Raji (cell line): Measurements from ENCODE around the gene TAF8.
A peak's percentile ranks its signal among the peaks of the same experiment; 100 is the strongest.

ENCODE experiments used
- POLR2A ChIP-seq: IDR thresholded peaks from 2 replicates; pipeline ENCODE4 v1.6.1; 2011; ENCODE audit warnings: low read depth, low read length, control low read depth; ENCODE audit not compliant: insufficient read depth

Gene TAF8

DNA sequence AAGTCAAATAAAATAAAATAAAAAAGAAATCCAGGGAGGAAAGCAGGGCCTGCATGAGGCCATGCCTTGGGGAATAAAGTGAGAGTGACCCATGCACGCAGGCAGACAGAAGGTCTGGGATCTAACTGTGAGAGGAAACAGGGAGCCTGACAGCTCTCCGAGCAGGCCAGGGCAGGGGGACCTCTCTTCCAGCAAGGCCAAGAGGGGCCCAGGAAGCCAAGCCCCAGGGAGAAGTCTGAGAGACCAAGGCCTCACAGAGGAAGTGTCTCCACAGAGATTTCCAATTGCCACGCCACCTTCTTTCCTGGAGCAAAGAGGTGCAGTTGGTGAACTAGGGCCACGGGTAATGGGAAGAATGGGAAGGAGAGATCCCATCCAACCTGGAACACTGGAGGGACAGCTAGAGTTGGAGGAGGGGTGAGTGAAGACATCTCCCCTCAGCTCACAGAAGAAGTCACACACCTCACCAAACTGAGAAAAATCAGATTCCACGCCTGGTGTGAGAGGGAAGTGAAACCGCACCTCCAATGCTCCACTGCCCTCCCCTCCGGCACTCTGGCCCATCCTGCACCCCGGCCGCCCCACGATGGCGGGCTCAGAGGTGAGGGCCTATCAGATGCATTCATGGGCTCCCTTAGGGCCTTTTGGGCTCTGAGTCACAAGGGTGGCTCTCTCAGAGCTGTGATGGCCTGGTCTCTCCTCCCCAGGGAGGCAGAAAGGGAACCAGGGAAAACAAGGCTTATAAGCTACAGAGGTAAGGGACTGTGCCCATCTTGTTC is 25.1 kb upstream of the TAF8 start:
- TF ChIP-seq POLR2A = peak; percentile 74

DNA sequence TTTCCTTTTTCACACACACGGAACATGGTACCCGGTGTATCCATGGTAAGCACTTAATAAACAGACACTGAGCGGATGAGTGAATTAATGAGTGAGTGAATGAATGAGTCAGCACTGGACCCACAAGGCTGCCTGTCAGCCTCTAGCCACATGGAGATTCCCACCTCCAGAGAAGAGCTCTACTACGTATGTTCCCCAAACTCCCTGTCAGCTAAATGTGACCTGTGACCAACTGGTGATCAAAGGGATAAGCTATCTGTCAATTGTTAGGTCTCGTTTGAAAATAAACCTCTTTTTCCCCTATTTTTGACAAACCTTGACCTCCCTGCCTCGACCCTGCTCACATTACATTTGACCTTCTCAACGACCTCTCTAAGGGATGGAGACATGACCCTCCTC is 24.5 kb upstream of the TAF8 start:
- TF ChIP-seq POLR2A = no peak

DNA sequence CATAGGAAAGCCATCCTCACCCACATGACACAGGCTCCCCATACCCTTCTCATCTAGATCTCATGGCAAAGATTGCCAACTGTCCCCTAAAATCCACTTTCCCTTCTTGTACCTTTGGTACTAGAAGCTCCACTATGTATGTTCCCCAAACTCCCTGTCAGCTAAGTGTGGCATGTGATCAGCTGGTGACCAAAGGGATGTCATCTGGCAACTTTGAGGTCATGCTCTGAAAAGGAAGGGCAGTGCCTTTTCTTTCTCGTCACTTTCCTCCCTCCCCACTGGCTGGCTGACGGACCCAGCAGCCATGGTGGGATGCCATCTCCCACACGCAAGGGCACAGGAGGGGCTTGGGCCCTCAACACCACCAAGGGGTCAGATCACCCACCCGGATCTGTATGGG is 23.8 kb upstream of the TAF8 start:
- TF ChIP-seq POLR2A = no peak

DNA sequence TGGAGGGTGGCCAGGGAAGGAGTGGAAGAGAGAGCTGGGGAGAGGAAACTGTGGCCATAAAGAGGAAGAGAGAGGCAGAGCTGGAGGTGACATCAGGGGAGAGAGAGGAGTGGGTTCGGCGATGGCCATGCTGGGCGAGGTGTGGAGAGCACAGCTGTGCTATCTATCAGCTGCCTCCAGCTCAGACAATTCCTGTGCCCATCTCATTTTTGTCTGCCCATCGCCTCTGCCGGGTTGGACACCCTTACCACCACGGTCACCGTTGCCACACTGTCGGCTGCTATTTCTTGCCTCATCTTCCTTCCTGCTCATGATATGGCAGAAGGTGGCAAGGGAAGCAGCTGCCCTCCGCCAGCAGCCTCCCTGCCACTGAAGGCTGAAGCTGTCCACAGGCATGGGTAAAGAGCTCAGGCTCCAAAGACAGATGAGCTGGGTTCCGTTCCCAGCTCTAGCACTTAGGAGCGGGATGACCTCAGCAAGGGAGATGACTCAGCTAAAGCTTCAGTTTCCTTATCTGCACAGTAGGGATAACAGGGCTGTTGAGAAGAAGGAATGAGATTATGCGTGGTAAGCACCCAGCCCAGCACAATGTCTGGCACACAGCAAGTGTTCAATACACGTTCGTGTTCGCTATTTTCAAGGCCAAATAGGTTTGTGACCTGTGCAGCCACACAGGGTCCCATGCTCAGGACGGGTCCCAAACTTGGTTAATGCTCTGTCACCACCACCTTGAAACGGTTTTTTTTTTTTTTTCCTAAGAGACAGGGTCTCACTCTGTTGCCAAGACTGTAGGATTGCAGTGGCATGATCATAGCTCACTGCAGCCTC is 21.9 kb upstream of the TAF8 start:
- no peak for TF ChIP-seq POLR2A

DNA sequence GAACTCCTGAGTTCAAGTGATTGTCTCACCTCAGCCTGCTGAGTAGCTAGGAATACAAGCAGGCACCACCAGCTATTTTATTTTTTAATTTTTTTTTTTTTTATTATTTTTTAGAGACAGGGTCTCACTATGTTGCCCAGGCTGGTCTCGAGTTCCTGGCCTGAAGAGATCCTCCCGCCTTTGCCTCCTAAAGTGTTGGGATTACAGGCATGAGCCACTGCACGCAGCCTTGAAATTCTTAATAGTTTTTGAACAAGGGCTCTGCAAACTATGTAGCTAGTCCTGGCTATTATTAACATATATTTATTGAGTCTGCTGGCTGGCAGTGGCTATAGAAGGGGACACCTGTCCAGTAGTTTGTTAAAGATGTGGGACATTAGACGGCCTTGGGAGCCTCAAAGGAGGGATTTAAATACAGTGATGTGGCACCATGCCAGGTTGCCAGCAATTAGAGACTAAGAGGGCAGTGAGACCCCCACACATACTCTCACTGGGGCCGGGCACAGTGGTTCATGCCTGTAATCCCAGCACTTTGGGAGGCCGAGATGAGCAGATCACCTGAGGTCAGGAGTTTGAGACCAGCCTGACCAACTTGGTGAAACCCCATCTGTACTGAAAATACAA is 21.1 kb upstream of the TAF8 start:
- TF ChIP-seq POLR2A = no peak

DNA sequence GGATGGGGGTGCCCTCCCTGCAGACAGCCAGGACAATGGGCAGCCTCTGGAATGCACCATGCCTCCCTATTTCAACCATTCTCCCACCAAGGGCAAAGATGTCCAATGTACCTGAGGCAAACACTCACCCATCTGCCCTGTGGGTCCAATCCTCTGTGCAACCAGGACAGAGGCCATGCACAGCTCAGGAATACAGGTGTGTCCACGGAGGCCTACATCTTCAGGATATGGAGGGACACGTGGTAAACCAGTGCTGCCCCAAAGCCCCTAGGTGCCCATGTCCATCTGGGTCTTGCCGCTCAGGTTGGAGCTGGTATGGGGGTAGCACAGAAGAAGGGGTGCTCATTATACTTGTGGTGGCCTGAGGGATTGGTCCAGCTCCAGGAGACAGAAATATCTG is 20.4 kb upstream of the TAF8 start:
- no peak for TF ChIP-seq POLR2A

DNA sequence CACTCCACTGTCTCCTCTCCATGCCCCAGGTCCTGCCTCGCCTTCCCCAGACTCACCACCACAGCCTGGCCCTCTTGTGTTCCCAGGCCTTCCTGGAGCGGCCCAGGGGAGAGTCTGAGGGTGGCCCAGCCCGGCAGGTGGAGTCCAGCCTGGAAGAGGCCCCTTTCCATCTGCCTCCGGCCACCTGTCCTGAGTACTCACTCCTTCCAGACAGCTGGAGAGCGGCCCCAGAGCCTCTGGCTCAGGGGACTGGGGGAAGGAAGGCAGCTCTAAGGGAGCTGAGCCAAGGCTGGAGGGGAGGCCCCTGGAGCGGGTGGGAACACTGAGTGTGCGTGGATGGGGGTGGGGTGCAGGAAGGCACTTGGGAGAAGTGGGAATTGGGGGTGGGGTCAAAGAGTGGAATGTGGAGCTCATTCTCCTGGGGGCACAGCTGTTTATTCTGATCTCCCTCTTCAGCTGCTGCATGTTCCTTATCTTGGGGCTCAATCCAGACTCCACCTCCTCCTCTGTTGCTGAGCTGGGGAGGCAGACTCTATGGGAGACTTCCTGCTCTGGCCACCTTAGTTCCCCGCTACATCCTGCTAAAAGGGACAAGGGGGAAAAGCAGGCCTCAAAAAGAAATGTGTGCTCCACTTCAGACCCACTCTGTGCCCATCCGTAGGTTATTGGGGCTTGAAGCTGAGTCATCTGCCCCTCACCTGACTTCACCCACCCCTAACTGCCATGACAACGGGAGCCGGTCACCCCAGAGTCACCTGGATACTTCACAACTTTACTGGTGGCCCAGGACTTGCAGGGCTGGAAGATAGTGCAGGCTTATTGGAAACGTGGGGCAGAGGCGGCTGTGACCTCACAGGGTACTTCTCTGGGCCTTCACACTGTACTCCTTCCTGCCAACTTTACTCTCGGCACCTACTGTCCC is 19.5 kb upstream of the TAF8 start:
- no peak for TF ChIP-seq POLR2A

DNA sequence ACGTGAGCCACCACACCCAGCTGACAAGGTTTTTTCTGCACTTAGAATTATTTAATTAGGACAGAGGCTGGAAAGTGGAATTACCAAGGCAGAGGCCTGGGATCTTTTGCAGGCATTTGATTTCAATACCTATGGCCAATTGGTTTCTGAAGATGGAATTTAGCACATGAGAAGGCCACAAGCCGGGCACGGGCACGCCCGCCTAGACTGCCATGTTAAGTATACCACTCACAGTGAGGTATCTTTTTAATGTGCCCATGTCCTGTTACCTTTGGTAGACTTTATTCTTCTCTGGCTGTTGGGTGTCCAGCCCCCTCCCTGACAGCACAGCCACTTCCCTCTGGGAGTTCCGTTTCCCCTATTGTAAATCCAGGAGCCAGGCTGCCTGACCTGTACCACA is 18.0 kb upstream of the TAF8 start:
- TF ChIP-seq POLR2A = no peak

DNA sequence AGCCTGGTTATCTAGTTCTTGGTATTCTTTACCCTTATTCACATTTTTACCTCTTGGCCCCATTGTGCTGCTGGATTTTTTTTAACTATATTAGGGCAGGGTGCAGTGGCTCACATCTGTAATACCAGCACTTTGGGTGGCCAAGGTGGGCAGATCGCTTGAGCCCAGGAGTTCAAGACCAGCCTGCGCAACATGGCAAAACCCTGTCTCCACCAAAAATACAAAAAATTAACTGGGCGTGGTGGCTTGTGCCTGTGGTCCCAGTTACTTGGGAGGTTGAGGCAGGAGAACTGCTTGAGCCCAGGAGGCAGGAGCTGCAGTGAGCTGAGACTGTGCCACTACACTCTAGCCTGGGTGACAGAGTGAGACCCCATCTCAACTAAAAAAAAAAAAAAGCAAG is 12.2 kb upstream of the TAF8 start:
- TF ChIP-seq POLR2A = no peak

DNA sequence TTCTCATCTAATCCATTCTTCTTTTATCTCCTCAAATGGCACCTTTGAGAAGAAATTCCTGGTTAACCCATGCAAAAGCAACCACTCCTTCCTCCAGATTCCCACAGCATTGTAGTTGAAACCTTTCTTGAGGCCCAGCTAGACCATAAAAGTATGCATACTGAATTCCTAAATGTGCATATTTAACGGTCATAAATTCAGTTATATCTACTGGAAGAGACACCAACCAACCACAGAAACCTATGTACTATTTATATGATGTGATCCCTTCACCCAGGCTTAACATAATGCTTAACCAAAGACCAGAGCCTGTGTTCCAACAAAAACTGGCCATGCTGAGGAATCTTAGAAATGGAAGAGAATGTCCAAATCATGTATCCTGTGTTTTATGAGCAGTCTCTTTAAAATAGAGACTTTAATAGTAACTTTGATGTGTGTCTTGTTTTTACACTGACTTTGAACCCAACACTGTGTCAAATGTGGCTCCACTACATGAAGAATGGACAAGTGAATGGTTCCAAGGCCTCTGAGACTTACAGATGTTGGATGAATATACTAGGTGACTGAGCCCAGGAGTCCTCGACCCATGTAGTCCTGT is 11.4 kb upstream of the TAF8 start:
- TF ChIP-seq POLR2A = no peak

DNA sequence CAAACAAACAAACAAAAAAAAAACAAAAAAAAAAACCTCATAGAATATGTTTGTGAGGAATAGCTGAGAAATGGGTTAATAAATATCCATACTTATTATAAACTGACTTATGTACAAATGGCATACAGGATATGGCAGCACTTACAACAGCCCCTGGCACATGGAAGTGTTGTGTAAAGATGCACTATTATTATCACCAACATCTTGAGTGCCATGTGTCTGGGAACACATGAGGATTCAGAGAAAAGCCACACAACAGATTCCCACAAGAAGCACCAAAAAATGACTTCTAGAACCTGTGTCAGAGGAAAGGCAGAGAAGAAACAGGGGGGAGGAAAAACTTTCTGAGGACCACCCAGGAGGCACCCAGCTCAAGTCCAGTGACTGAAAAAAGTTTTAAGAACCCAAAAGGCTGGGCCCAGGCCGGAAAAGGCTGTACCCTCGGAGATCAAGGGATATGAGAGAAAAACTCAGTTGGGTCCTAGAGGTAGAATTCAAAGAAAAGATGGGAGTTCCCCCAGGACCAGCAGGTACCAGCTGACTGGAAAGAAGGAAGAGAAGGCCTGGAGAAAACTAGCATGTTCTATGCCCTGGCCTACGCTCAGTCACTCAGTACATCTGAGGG is 9.4 kb upstream of the TAF8 start:
- no peak for TF ChIP-seq POLR2A

DNA sequence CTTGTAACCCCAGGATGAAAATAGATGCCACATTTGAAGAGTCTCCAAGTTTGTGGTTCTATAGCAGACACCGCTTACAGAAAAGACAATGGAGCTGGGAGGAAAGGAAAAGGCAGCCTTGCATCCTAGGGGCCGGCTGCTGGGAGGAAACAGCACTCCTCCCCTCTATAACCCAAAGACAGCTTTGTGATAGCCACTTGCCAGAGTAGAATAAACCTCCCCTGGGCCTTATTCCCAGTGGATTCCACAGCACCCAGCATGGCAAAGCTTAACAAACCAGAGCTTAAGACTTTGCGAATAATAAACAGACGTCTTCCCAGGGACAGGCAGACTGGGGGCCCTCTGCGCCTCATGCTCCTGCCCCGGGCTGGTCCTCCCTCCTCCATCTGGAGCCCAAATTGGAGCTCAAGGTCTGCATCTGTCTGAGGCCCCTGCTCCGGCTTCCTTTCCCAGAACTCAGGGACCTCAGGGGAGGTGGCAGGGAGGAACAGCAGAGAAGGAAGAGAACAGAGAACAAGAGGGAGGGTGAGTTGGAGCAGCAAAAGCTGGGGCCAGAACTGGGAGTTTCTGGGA is 8.8 kb upstream of the TAF8 start:
- TF ChIP-seq POLR2A = no peak

DNA sequence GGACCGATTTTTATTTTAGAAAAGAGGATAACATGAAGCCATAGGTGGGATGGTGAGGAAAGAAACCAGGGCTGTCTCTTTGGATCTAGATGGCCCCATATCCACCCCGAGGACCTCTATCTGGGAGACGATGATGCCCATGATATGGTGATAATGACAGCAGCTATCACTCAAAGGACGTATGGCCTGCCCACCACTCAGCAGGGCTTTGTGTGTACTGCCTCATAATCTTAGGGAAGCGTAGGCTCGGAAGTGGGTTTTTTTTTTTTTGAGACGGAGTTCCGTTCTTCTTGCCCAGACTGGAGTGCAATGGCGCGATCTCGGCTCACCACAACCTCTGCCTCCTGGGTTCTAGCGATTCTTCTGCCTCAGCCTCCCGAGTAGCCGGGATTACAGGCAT is 8.2 kb upstream of the TAF8 start:
- no peak for TF ChIP-seq POLR2A

DNA sequence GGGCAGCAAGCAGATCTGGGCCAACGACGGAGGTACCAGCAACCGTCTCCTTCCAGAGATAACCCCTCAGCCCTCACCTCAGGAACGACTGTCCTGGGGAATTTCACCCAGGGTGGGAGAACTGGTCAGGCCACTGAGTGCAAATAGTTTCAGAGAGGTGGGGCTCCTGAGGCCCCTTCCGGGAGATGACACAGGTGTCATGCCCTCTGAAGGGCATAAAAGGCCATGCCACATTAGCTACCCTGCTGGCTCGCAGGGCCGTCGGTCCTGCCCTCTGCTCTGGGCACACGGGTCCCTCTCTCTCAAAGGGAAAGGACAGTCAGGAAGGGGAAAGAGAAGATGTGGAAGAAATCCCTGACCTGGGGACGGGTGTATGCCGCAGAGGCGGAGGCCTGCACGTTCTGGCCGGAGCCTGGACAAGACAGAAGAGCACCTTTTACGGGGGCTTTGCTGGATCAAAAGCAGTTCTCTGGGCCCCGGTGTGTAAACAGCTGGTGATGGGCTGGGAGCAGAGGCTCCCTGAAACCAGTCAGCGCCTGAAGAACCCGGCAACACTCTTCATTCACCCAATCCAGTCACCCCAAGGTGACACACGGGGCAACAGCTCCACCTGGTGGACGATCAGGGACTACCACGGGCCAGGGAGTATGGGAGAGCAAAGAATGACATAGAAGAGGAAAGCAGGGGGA is 6.4 kb upstream of the TAF8 start:
- no peak for TF ChIP-seq POLR2A
